HepG2 (cell line): ENCODE data around the gene STOM. TPM values are rescaled to one million over a fixed set of nuclear protein-coding genes. Genes with fewer than 3 reads are reported as not detected.

Experiments used
- ASH2L ChIP-seq: fragments of 300-600, 200-600 bp; sonication (generic); IDR thresholded peaks from 2 replicates; pipeline ENCODE4 v1.7.0; 2017; ENCODE audit warnings: low read depth, mild to moderate bottlenecking, moderate library complexity, mixed read lengths, low read length; ENCODE audit not compliant: insufficient read length
- CBX1 ChIP-seq: IDR thresholded peaks from one replicate; pipeline ENCODE4 v1.6.1; 2016; ENCODE audit warnings: antibody characterized with exemption, low read depth
- CCDC6 ChIP-seq: sonication (generic); formaldehyde crosslinking; IDR thresholded peaks from 2 replicates; pipeline ENCODE4 v1.8.1; 2022; ENCODE audit warnings: mild to moderate bottlenecking, missing genetic modification reagents, moderate library complexity
- CREB1 ChIP-seq, 2 experiments: fragments of 450-650 bp in 1 of 2; IDR thresholded peaks; 2 replicates each; pipeline ENCODE4 v1.6.1; 2016 to 2017; ENCODE audit warnings: control low read depth in 1 of 2, mild to moderate bottlenecking in 1 of 2, missing compliant biosample characterization in 1 of 2, missing genetic modification characterization in 1 of 2
- FOSL2 ChIP-seq: sonication (generic); formaldehyde crosslinking; IDR thresholded peaks from 2 replicates; pipeline ENCODE4 v1.4.0; 2020; ENCODE audit warnings: missing genetic modification reagents
- FOXA3 ChIP-seq: IDR thresholded peaks from 2 replicates; pipeline ENCODE4 v1.6.1; 2016; ENCODE audit warnings: missing genetic modification reagents, missing compliant biosample characterization
- FOXK1 ChIP-seq: sonication (generic); formaldehyde crosslinking; IDR thresholded peaks from 2 replicates; pipeline ENCODE4 v1.4.0; 2020; ENCODE audit warnings: low read depth, missing genetic modification reagents, borderline replicate concordance
- GABPB1 ChIP-seq: IDR thresholded peaks from 2 replicates; pipeline ENCODE4 v1.6.1; 2016; ENCODE audit warnings: mild to moderate bottlenecking, missing genetic modification reagents, moderate library complexity, missing compliant biosample characterization
- HCFC1 ChIP-seq: fragments of 150-350 bp; IDR thresholded peaks from 2 replicates; pipeline ENCODE4 v1.6.1; 2014; ENCODE audit warnings: low read depth, low read length
- KLF12 ChIP-seq: sonication (generic); formaldehyde crosslinking; IDR thresholded peaks from 2 replicates; pipeline ENCODE4 v1.4.0; 2020; ENCODE audit warnings: missing genetic modification reagents, borderline replicate concordance
- MIER2 ChIP-seq: IDR thresholded peaks from 2 replicates; pipeline ENCODE4 v1.6.1; 2016; ENCODE audit warnings: missing biosample characterization, missing genetic modification reagents
- MTERF4 ChIP-seq: sonication (generic); formaldehyde crosslinking; IDR thresholded peaks from 2 replicates; pipeline ENCODE4 v1.8.0; 2023; ENCODE audit warnings: mild to moderate bottlenecking, missing genetic modification reagents
- TARDBP ChIP-seq: sonication (generic); formaldehyde crosslinking; IDR thresholded peaks from 2 replicates; pipeline ENCODE4 v1.8.0; 2022; ENCODE audit warnings: mild to moderate bottlenecking, missing genetic modification reagents
- YY1 ChIP-seq: IDR thresholded peaks from 2 replicates; pipeline ENCODE4 v1.6.1; 2011; ENCODE audit warnings: low read length, low read depth, moderate library complexity, mild to moderate bottlenecking; ENCODE audit not compliant: insufficient read depth, insufficient replicate concordance
- ZBTB1 ChIP-seq: sonication (generic); formaldehyde crosslinking; IDR thresholded peaks from 2 replicates; pipeline ENCODE4 v1.4.0; 2020; ENCODE audit warnings: missing genetic modification reagents, borderline replicate concordance
- ZBTB7A ChIP-seq: sonication (generic); formaldehyde crosslinking; IDR thresholded peaks from 2 replicates; pipeline ENCODE4 v1.8.0; 2022; ENCODE audit warnings: mild to moderate bottlenecking, missing genetic modification reagents
- ZNF18 ChIP-seq: sonication (generic); formaldehyde crosslinking; IDR thresholded peaks from 2 replicates; pipeline ENCODE4 v1.8.0; 2022; ENCODE audit warnings: mild to moderate bottlenecking, missing genetic modification reagents; ENCODE audit not compliant: insufficient replicate concordance
- ZNF280B ChIP-seq: sonication (generic); formaldehyde crosslinking; IDR thresholded peaks from 2 replicates; pipeline ENCODE4 v1.5.0; 2020; ENCODE audit warnings: missing genetic modification reagents, mild to moderate bottlenecking, borderline replicate concordance
- ZNF557 ChIP-seq: sonication (generic); formaldehyde crosslinking; IDR thresholded peaks from 2 replicates; pipeline ENCODE4 v1.4.0; 2020; ENCODE audit warnings: missing genetic modification reagents
- ZNF564 ChIP-seq: sonication (generic); formaldehyde crosslinking; IDR thresholded peaks from 2 replicates; pipeline ENCODE4 v1.8.1; 2023; ENCODE audit warnings: mild to moderate bottlenecking, missing genetic modification reagents
- ZNF589 ChIP-seq: sonication (generic); formaldehyde crosslinking; conservative IDR thresholded peaks from 2 replicates; pipeline ENCODE4 v1.8.0; 2022; ENCODE audit warnings: mild to moderate bottlenecking, moderate library complexity, missing genetic modification reagents
- ZNF639 ChIP-seq: conservative IDR thresholded peaks from 2 replicates; pipeline ENCODE4 v1.6.1; 2018; ENCODE audit warnings: missing genetic modification reagents
- ZNF780A ChIP-seq: sonication (generic); formaldehyde crosslinking; IDR thresholded peaks from 2 replicates; pipeline ENCODE4 v1.8.0; 2022; ENCODE audit warnings: mild to moderate bottlenecking, missing genetic modification reagents, moderate library complexity
- ZNF782 ChIP-seq: sonication (generic); formaldehyde crosslinking; IDR thresholded peaks from 2 replicates; pipeline ENCODE4 v1.4.0; 2020; ENCODE audit warnings: missing genetic modification reagents, mild to moderate bottlenecking, borderline replicate concordance
- polyA plus RNA-seq, 8 experiments: library from polyadenylated mRNA; depleted of rRNA in 3 of 8; stranded (reverse) in 7 of 8; unstranded in 1 of 8; fragments of >200 nt; fragmentation: Illumina TruSeq in 4 of 8; extraction: Trizol in 4 of 8; gene quantifications; 2 replicates each; pipeline versions ENCODE4 v1.2.1 to v1.2.3, GENCODE V29; 2011 to 2016; ENCODE audit warnings: low read depth in 4 of 8, missing spikeins in 1 of 8, mixed read lengths in 1 of 8; ENCODE audit not compliant: insufficient read depth in 1 of 8
- total RNA-seq, 5 experiments: library from RNA; depleted of rRNA; stranded (reverse); fragments of >200 nt; fragmentation: Illumina TruSeq; extraction: Trizol; gene quantifications; 2 replicates each; pipeline ENCODE4 v1.2.3, GENCODE V29; 2016; ENCODE audit warnings: low read depth in 1 of 5

STOM gene
- total and polyA plus RNA-seq, 2 of the 13 experiments (the other 11 are each of a cell fraction or from before 2014, with no cell fraction given) = 43.6 to 165 TPM

- TF ChIP-seq ZNF280B (CRISPR knock-in tag) (no peak), MTERF4 (no peak), CREB1 (IDR thresholded peaks at IDR 0.05) (peak; percentile 73), CREB1 (CRISPR knock-in tag; IDR thresholded peaks at IDR 0.05) (peak; percentile 78; the same call in 1 of the 2 replicates), ZNF639 (no peak), ASH2L (peak; percentile 64), FOSL2 (CRISPR knock-in tag) (peak; percentile 84), ZBTB7A (CRISPR knock-in tag) (no peak), HCFC1 (no peak), ZBTB1 (CRISPR knock-in tag) (no peak), GABPB1 (CRISPR knock-in tag) (no peak), TARDBP (CRISPR knock-in tag) (peak; percentile 82; the same call in 1 of the 2 replicates), ZNF780A (CRISPR knock-in tag) (no peak), ZNF557 (CRISPR knock-in tag) (no peak), ZNF564 (CRISPR knock-in tag) (no peak), FOXK1 (CRISPR knock-in tag) (peak; percentile 84; the same call in 1 of the 2 replicates), CCDC6 (no peak), ZNF589 (CRISPR knock-in tag) (no peak; the same call in 1 of the 2 replicates), KLF12 (no peak), MIER2 (CRISPR knock-in tag) (peak; percentile 52), ZNF782 (no peak), CBX1 (no peak), FOXA3 (CRISPR knock-in tag) (peak; percentile 94), ZNF18 (peak; percentile 40), YY1 (no peak)
These were observed 47.9 kb downstream of the STOM start (continued) for GRCh38 chr9:121322037-121322736.
